Testis (tissue), 2 donors: ENCODE results near the gene SHANK1.

ENCODE experiments used
- CTCF ChIP-seq, 3 experiments: fragments of 450-650 bp in 2 of 3; fragments of 200-600 bp in 1 of 3; sonication (generic) in 1 of 3; IDR thresholded peaks; one replicate each; pipeline ENCODE4 v1.5.1; 2016 to 2019; ENCODE audit warnings: antibody characterized with exemption in 3 of 3, mild to moderate bottlenecking in 2 of 3, moderate library complexity in 1 of 3
- POLR2A ChIP-seq: fragments of 450-650 bp; IDR thresholded peaks from one replicate; pipeline ENCODE4 v1.6.1; 2017; ENCODE audit warnings: antibody characterized with exemption, mild to moderate bottlenecking, moderate library complexity

- TF ChIP-seq POLR2A = no peak
- no peak for TF ChIP-seq CTCF (IDR thresholded peaks at IDR 0.05)
Observed at GRCh38 chr19:50662651-50663481, 56.7 kb downstream of the SHANK1 start.
